Measurements from ENCODE around the gene ZBTB38. TPM values are rescaled to one million over a fixed set of nuclear protein-coding genes. Genes with fewer than 3 reads are reported as not detected.

ZBTB38 gene
- total RNA-seq, 1 donor from 2014 or later, result 64.6 TPM

- Mint-ChIP-seq H3K27ac (ENCODE audit: unreplicated experiment) (peak overlapping the region; percentile 80), H3K9me3 (ENCODE audit: low read depth) (no peaks in the 10 kb centered on the region), H3K36me3 (ENCODE audit: low read depth) (peaks cover 32% of the 10 kb centered on the region), H3K4me1 (ENCODE audit: low read depth) (peaks cover 78% of the 10 kb centered on the region), H3K27me3 (ENCODE audit: low read depth) (no peaks in the 10 kb centered on the region), H3K4me3 (ENCODE audit: unreplicated experiment) (no peak overlapping the region)
- no peak for DNase-seq (ENCODE audit: low spot score)
- TF ChIP-seq CTCF (IDR thresholded peaks at IDR 0.05), result no peak
Measured at GRCh38 chr3:141410408-141410807, 42.1 kb downstream of the ZBTB38 start.

DNA sequence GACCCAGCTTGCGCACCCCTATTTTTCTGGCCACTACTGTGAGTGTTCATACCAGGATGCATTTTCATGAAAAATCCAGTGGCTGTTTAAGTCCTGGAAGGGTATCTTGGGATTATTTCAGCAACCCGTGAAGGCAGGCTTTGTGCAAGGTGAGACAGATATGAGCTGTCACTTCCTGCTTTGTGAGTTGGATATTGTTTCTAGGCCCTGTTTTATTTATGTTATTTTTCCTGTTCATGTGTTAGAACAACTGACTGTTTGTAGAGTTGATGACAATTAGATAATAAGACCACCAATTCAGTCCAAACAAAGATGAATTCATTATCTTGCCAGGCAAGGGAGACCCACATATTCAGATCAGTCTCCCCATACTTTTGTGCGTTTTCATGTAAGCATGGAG lies 42.5 kb downstream of the ZBTB38 start:
- no peaks in the 10 kb centered on the region for H3K27me3 Mint-ChIP-seq (ENCODE audit: low read depth)
- H3K4me3 Mint-ChIP-seq (ENCODE audit: unreplicated experiment), result no peak overlapping the region
- H3K27ac Mint-ChIP-seq (ENCODE audit: unreplicated experiment), result peak overlapping the region; percentile 93
- DNase-seq (ENCODE audit: low spot score), result no peak
- no peak for TF ChIP-seq CTCF (IDR thresholded peaks at IDR 0.05)
- no peaks in the 10 kb centered on the region for H3K9me3 Mint-ChIP-seq (ENCODE audit: low read depth)
- H3K4me1 Mint-ChIP-seq (ENCODE audit: low read depth), result peaks cover 78% of the 10 kb centered on the region
- H3K36me3 Mint-ChIP-seq (ENCODE audit: low read depth), result peaks cover 29% of the 10 kb centered on the region

GRCh38 chr3:141411251-141411771 lies 43.0 kb downstream of the ZBTB38 start:
- Mint-ChIP-seq H3K27ac (ENCODE audit: unreplicated experiment) (peak overlapping the region; percentile 93), H3K27me3 (ENCODE audit: low read depth) (no peaks in the 10 kb centered on the region), H3K9me3 (ENCODE audit: low read depth) (no peaks in the 10 kb centered on the region), H3K4me3 (ENCODE audit: unreplicated experiment) (no peak overlapping the region), H3K4me1 (ENCODE audit: low read depth) (peaks cover 78% of the 10 kb centered on the region), H3K36me3 (ENCODE audit: low read depth) (peaks cover 24% of the 10 kb centered on the region)
- DNase-seq (ENCODE audit: low spot score), result no peak
- no peak for TF ChIP-seq CTCF (IDR thresholded peaks at IDR 0.05)

- TF ChIP-seq CTCF (IDR thresholded peaks at IDR 0.05), result no peak
- Mint-ChIP-seq H3K4me1 (ENCODE audit: low read depth) (peaks cover 74% of the 10 kb centered on the region), H3K4me3 (ENCODE audit: unreplicated experiment) (peak overlapping the region; percentile 42), H3K27ac (ENCODE audit: unreplicated experiment) (peak overlapping the region; percentile 93), H3K36me3 (ENCODE audit: low read depth) (peaks cover 24% of the 10 kb centered on the region), H3K27me3 (ENCODE audit: low read depth) (no peaks in the 10 kb centered on the region), H3K9me3 (ENCODE audit: low read depth) (no peaks in the 10 kb centered on the region)
- DNase-seq (ENCODE audit: low spot score), result no peak
Measured at GRCh38 chr3:141412087-141412935, 44.0 kb downstream of the ZBTB38 start.

DNA sequence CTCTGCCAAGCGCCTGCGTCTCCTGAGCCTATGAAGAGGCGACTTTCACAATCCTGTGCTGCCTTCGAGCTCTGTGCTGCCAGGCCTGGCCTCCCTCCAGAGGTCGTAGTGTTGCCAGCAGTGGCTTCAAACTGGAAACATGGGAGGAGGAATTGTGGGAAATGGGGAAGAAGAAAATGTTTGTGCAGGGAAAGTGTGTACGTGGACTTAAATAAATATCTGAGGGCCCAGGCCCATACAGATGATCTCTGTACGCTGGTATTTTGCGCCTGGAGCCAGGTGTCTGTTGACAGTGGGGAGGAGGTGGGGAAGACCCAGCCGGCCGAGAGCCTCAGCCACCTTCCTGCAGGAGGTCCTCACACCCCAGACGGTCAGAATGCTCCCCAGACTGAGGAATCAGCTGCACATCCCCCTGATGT lies 44.6 kb downstream of the ZBTB38 start:
- H3K27ac Mint-ChIP-seq (ENCODE audit: unreplicated experiment), result peak overlapping the region; percentile 93
- peaks cover 23% of the 10 kb centered on the region for H3K36me3 Mint-ChIP-seq (ENCODE audit: low read depth)
- H3K27me3 Mint-ChIP-seq (ENCODE audit: low read depth), result no peaks in the 10 kb centered on the region
- H3K4me1 Mint-ChIP-seq (ENCODE audit: low read depth), result peaks cover 74% of the 10 kb centered on the region
- peak overlapping the region; percentile 42 for H3K4me3 Mint-ChIP-seq (ENCODE audit: unreplicated experiment)
- no peak for TF ChIP-seq CTCF (IDR thresholded peaks at IDR 0.05)
- DNase-seq (ENCODE audit: low spot score), result no peak
- H3K9me3 Mint-ChIP-seq (ENCODE audit: low read depth), result no peaks in the 10 kb centered on the region

All from chondrocyte (in vitro differentiated cells).